Kidney epithelial cell (primary cell): ENCODE results near the gene SUN2. TPM values are rescaled to one million over a fixed set of nuclear protein-coding genes. Genes with fewer than 3 reads are reported as not detected.

ENCODE experiments used
- DNase-seq: peaks from one replicate; pipeline ENCODE4 v3.0.0-alpha.2; 2010; ENCODE audit warnings: low read depth
- H3K27me3 ChIP-seq: 2 replicates; pipeline ENCODE4 v1.6.0; 2011; ENCODE audit warnings: low read length; ENCODE audit not compliant: control insufficient read depth, insufficient read depth
- H3K36me3 ChIP-seq: 2 replicates; pipeline ENCODE4 v1.5.1; 2011; ENCODE audit warnings: low read length; ENCODE audit not compliant: control insufficient read depth, insufficient read depth
- H3K4me3 ChIP-seq: 2 replicates; pipeline ENCODE4 v1.5.1; 2011; ENCODE audit warnings: low read depth, mild to moderate bottlenecking, control low read depth, low read length
- CTCF ChIP-seq: IDR thresholded peaks from 2 replicates; pipeline ENCODE4 v1.5.1; 2011; ENCODE audit warnings: mild to moderate bottlenecking, moderate library complexity, low read length, control low read depth, inconsistent platforms; ENCODE audit not compliant: insufficient read depth, poor library complexity, severe bottlenecking
- total RNA-seq: library from RNA; depleted of rRNA; stranded (reverse); fragments of >200 nt; gene quantifications from 2 replicates; pipeline ENCODE4 v1.2.3, GENCODE V29; 2015

SUN2 gene
- total RNA-seq, 1 donor from 2014 or later = 105 TPM

GRCh38 chr22:38754751-38755154, 1.0 kb downstream of the SUN2 start:
- Histone ChIP-seq H3K27me3 (no peaks in the 10 kb centered on the region), H3K4me3 (peak overlapping the region; percentile 74), H3K36me3 (peaks cover 1% of the 10 kb centered on the region)
- no peak for DNase-seq
- no peak for TF ChIP-seq CTCF

GRCh38 chr22:38753948-38754750, 1.6 kb downstream of the SUN2 start:
- H3K4me3 ChIP-seq = peak overlapping the region; percentile 74
- TF ChIP-seq CTCF = no peak
- H3K27me3 ChIP-seq = no peaks in the 10 kb centered on the region
- DNase-seq = no peak
- peaks cover 1% of the 10 kb centered on the region for H3K36me3 ChIP-seq

GRCh38 chr22:38751422-38752346, 4.1 kb downstream of the SUN2 start:
- no peak for DNase-seq
- H3K4me3 ChIP-seq = no peak overlapping the region
- no peak for TF ChIP-seq CTCF
- peaks cover 3% of the 10 kb centered on the region for H3K36me3 ChIP-seq
- H3K27me3 ChIP-seq = no peaks in the 10 kb centered on the region

GRCh38 chr22:38751066-38751421, 4.8 kb downstream of the SUN2 start:
- H3K36me3 ChIP-seq = peaks cover 6% of the 10 kb centered on the region

GRCh38 chr22:38750638-38751037, 5.2 kb downstream of the SUN2 start:
- no peak for DNase-seq
- H3K27me3 ChIP-seq = no peaks in the 10 kb centered on the region
- no peak for TF ChIP-seq CTCF
- peaks cover 7% of the 10 kb centered on the region for H3K36me3 ChIP-seq
- no peak overlapping the region for H3K4me3 ChIP-seq

More at GRCh38 chr22:38751066-38751421, 4.8 kb downstream of the SUN2 start:
- no peak overlapping the region for H3K4me3 ChIP-seq
- no peak for TF ChIP-seq CTCF
- no peaks in the 10 kb centered on the region for H3K27me3 ChIP-seq
- DNase-seq = no peak
